Panc1 (cell line): ENCODE measurements around the gene ZNF431. TPM values are rescaled to one million over a fixed set of nuclear protein-coding genes. Genes with fewer than 3 reads are reported as not detected.
A peak's percentile ranks its signal among the peaks of the same experiment; 100 is the strongest.
"Not testable (repeated sequence)": the region's sequence is repeated elsewhere in the genome, so short reads cannot be mapped to it uniquely, and the experiment has no call there.

Experiments used
- ATAC-seq: fragments of 200-7000 bp; cut with Tn5 transposase; 2 replicates; pipeline ENCODE4 v1.9.1; 2020; ENCODE audit warnings: mild to moderate bottlenecking, moderate library complexity
- BruUV-seq: library from RNA; stranded (reverse); fragments of 400-500 nt; replicated peaks from 2 replicates; lab custom pipeline; 2021; lab: Mats Ljungman, UMichigan
- CTCF ChIA-PET: fragments of 300-600 bp; sonication (Branson Sonifier 250); formaldehyde crosslinking; loops from one replicate; lab custom pipeline; 2022; ENCODE audit warnings: antibody characterized with exemption; lab: Charles Lee
- POLR2A ChIA-PET: fragments of 300-600 bp; sonication (Branson Sonifier 250); formaldehyde crosslinking; loops from one replicate; lab custom pipeline; 2022; ENCODE audit warnings: antibody characterized with exemption; lab: Charles Lee
- DNase-seq: peaks from one replicate; pipeline ENCODE4 v3.0.0-alpha.2; 2010; ENCODE audit warnings: low read depth, low spot score
- H3K27ac ChIP-seq: 2 replicates; pipeline ENCODE4 v1.5.1; 2011; ENCODE audit warnings: mild to moderate bottlenecking, low read length, inconsistent platforms
- H3K27me3 ChIP-seq: fragments of 200-500 bp; sonication (Bioruptor generic); 2 replicates; pipeline ENCODE4 v1.6.0; 2014; ENCODE audit warnings: low read length, inconsistent platforms; ENCODE audit not compliant: control insufficient read depth, insufficient read depth
- H3K36me3 ChIP-seq: fragments of 200-500 bp; sonication (Bioruptor generic); 2 replicates; pipeline ENCODE4 v1.5.1; 2014; ENCODE audit warnings: inconsistent platforms, mild to moderate bottlenecking, low read length, moderate library complexity; ENCODE audit not compliant: control insufficient read depth, insufficient read depth
- H3K4me1 ChIP-seq: 2 replicates; pipeline ENCODE4 v1.5.1; 2011; ENCODE audit warnings: inconsistent platforms, mild to moderate bottlenecking, low read length, moderate library complexity; ENCODE audit not compliant: control insufficient read depth, insufficient read depth
- H3K4me3 ChIP-seq, 2 experiments: 2 replicates each; pipeline ENCODE4 v1.5.1; 2011 to 2012; ENCODE audit warnings: low read depth in 2 of 2, low read length in 2 of 2, mild to moderate bottlenecking in 2 of 2, inconsistent platforms in 1 of 2, moderate library complexity in 1 of 2
- H3K9me3 ChIP-seq: fragments of 200-500 bp; sonication (Bioruptor generic); 2 replicates; pipeline ENCODE4 v1.5.1; 2014; ENCODE audit warnings: low read depth, mild to moderate bottlenecking, inconsistent platforms, low read length, moderate library complexity; ENCODE audit not compliant: control insufficient read depth, insufficient read depth
- CTCF ChIP-seq: fragments of 450-650 bp; IDR thresholded peaks from 2 replicates; pipeline ENCODE4 v1.5.1; 2017; ENCODE audit warnings: mild to moderate bottlenecking
- POLR2AphosphoS5 ChIP-seq: IDR thresholded peaks from 2 replicates; pipeline ENCODE4 v1.6.1; 2012; ENCODE audit warnings: mild to moderate bottlenecking, low read depth, low read length, moderate library complexity
- SIN3A ChIP-seq: IDR thresholded peaks from 2 replicates; pipeline ENCODE4 v1.6.1; 2012; ENCODE audit warnings: low read depth, mild to moderate bottlenecking, low read length, moderate library complexity, borderline replicate concordance; ENCODE audit not compliant: insufficient read depth
- TCF7L2 ChIP-seq: IDR thresholded peaks from 2 replicates; pipeline ENCODE4 v1.6.1; 2011; ENCODE audit warnings: mild to moderate bottlenecking, low read depth, low read length, inconsistent platforms
- in situ Hi-C: cut with HindIII; loops from 2 replicates; pipeline ENCODE4 v1.10.0; 2016; ENCODE audit warnings: low sequenced_read_pairs, low pct_unique_long_range_greater_than_20kb
- intact Hi-C: fragments of 100-400 bp; cut with micrococcal nuclease; formaldehyde crosslinking; loops from one replicate; pipeline ENCODE4 v1.10.0; 2022; ENCODE audit not compliant: unreplicated experiment
- total RNA-seq: library from RNA; stranded (reverse); gene quantifications from one replicate; pipeline ENCODE4 v1.2.1, GENCODE V29; 2021; ENCODE audit not compliant: unreplicated experiment
- TF ChIP-seq, protein P1 (sequence below), 2 experiments: IDR thresholded peaks; 2 replicates each; pipeline ENCODE4 v1.6.1; 2011 to 2012; ENCODE audit warnings: low read depth in 2 of 2, control low read depth in 1 of 2, low read length in 1 of 2, mild to moderate bottlenecking in 1 of 2, moderate library complexity in 1 of 2; ENCODE audit not compliant: insufficient read depth in 1 of 2

Gene ZNF431
- total RNA-seq, 1 experiment from 2014 or later = 10.8 TPM

- no TSS peak for BruUV-seq
- CTCF ChIA-PET = no interaction called here
Measured at GRCh38 chr19:21135433-21135832, 6.4 kb upstream of the ZNF431 start.

DNA sequence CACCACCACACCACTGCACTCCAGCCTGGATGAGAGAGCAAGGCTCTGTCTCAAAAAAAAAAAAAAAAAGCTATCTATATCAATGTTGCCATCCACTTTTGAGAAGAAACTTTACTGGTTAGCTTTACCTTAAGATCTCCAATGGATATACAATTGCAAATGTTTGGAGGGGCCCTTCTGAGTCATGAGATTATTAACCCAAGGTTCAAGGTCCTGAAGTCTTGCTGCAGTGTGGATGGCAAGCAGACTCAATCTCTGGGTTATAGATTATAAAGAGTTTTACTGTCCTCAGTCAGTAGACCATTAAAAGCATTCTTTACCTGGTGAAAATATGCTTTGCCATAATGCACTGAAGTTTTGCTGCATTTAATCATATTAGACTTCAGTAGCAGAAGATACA, 3.7 kb upstream of the ZNF431 start:
- ATAC-seq (no peak), DNase-seq (no peak)
- CTCF ChIA-PET = no interaction called here
- Histone ChIP-seq H3K27ac (no peak overlapping the region), H3K9me3 (no peaks in the 10 kb centered on the region), H3K36me3 (no peaks in the 10 kb centered on the region; the same call in 1 of the 2 replicates), H3K27me3 (no peaks in the 10 kb centered on the region), H3K4me1 (peaks cover 2% of the 10 kb centered on the region; the same call in 1 of the 2 replicates), H3K4me3 (no peak overlapping the region)
- TF ChIP-seq, protein P1, sequence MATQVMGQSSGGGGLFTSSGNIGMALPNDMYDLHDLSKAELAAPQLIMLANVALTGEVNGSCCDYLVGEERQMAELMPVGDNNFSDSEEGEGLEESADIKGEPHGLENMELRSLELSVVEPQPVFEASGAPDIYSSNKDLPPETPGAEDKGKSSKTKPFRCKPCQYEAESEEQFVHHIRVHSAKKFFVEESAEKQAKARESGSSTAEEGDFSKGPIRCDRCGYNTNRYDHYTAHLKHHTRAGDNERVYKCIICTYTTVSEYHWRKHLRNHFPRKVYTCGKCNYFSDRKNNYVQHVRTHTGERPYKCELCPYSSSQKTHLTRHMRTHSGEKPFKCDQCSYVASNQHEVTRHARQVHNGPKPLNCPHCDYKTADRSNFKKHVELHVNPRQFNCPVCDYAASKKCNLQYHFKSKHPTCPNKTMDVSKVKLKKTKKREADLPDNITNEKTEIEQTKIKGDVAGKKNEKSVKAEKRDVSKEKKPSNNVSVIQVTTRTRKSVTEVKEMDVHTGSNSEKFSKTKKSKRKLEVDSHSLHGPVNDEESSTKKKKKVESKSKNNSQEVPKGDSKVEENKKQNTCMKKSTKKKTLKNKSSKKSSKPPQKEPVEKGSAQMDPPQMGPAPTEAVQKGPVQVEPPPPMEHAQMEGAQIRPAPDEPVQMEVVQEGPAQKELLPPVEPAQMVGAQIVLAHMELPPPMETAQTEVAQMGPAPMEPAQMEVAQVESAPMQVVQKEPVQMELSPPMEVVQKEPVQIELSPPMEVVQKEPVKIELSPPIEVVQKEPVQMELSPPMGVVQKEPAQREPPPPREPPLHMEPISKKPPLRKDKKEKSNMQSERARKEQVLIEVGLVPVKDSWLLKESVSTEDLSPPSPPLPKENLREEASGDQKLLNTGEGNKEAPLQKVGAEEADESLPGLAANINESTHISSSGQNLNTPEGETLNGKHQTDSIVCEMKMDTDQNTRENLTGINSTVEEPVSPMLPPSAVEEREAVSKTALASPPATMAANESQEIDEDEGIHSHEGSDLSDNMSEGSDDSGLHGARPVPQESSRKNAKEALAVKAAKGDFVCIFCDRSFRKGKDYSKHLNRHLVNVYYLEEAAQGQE (IDR thresholded peaks at IDR 0.05; ENCODE audit: insufficient read depth in 1 of 2, low read depth in 2 of 2, low read length in 1 of 2) = no peak
- TF ChIP-seq POLR2AphosphoS5 (no peak), TCF7L2 (no peak), CTCF (no peak), SIN3A (no peak)
- no TSS peak for BruUV-seq
- intact Hi-C loops (no loop called here), in situ Hi-C loops (no loop called here)
- POLR2A ChIA-PET = no interaction called here

More at GRCh38 chr19:21135433-21135832, 6.4 kb upstream of the ZNF431 start:
- Histone ChIP-seq H3K9me3 (no peaks in the 10 kb centered on the region), H3K27me3 (no peaks in the 10 kb centered on the region), H3K27ac (no peak overlapping the region), H3K36me3 (no peaks in the 10 kb centered on the region), H3K4me3 (no peak overlapping the region), H3K4me1 (no peaks in the 10 kb centered on the region)
- no peak for TF ChIP-seq POLR2AphosphoS5
- no peak for TF ChIP-seq TCF7L2
- no peak for TF ChIP-seq SIN3A
- TF ChIP-seq, protein P1 (IDR thresholded peaks at IDR 0.05; ENCODE audit: insufficient read depth in 1 of 2, low read depth in 2 of 2, low read length in 1 of 2) = no peak
- no peak for TF ChIP-seq CTCF
- POLR2A ChIA-PET = no interaction called here
- no peak for DNase-seq
- ATAC-seq = no peak
- in situ Hi-C loops = no loop called here
- intact Hi-C loops = no loop called here

DNA sequence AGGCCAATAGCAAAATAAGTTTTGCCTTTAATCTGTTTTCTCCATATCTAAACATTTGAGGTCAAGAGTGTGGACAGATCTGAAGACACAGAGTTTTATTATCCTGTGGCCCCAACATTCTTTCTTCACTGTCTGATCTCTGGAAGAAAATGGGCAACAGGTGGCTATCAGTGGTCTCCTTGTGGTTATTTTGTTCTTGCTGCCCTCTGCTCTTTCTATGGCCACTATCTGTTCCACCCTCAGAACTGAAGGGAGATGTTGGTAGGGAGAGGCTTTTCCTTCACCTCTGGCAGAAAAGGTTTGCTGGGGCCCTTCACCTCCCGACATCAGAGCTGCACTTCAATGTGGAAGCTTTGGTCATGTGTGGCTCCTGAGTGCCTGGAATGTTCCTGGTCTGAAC, 834 bp upstream of the ZNF431 start:
- POLR2A ChIA-PET, ATAC-seq: not testable (repeated sequence)

More for the DNA sequence above, 834 bp upstream of the ZNF431 start:
- H3K4me3 ChIP-seq, CTCF ChIA-PET, H3K36me3 ChIP-seq, in situ Hi-C loops, H3K27me3 ChIP-seq, BruUV-seq, intact Hi-C loops, H3K9me3 ChIP-seq, H3K4me1 ChIP-seq, DNase-seq: not testable (repeated sequence)
- 0 out of 2 replicates have a peak overlapping the region, but pooled peaks have one; percentile 12 for H3K27ac ChIP-seq
